ENCODE measurements around the gene ERCC5. TPM values are rescaled to one million over a fixed set of nuclear protein-coding genes. Genes with fewer than 3 reads are reported as not detected.

The ERCC5 gene
- total and polyA plus RNA-seq, 2 experiments from 2014 or later: 31.3 to 58.7 TPM

- H4K20me1 ChIP-seq (ENCODE audit: insufficient read depth, poor library complexity, severe bottlenecking): no peaks in the 10 kb centered on the region
- no peaks in the 10 kb centered on the region for H3K27me3 ChIP-seq
- H3K4me2 ChIP-seq: no peak overlapping the region
- no peaks in the 10 kb centered on the region for H3K9me3 ChIP-seq (ENCODE audit: low read depth)
- H3K36me3 ChIP-seq (replicated peaks; ENCODE audit: insufficient read depth, low read depth): no peaks in the 10 kb centered on the region
- H3K27ac ChIP-seq: no peak overlapping the region
- TF ChIP-seq EZH2phosphoT487 (IDR thresholded peaks at IDR 0.05; ENCODE audit: low read depth, severe bottlenecking, unreplicated experiment): no peak
- TF ChIP-seq CTCF (IDR thresholded peaks at IDR 0.05; ENCODE audit: poor library complexity): no peak
- no peak for TF ChIP-seq EZH2 (IDR thresholded peaks at IDR 0.05; ENCODE audit: borderline replicate concordance)
- H3K79me2 ChIP-seq: no peaks in the 10 kb centered on the region
- H3K4me1 ChIP-seq (ENCODE audit: insufficient read depth): no peaks in the 10 kb centered on the region
- WGBS (ENCODE audit: low lambda C conversion rate, missing lambda C conversion rate): 83% methylated on average over 4 of the region's 4 CpGs
- H2AFZ ChIP-seq: no peak overlapping the region
- no peaks in the 10 kb centered on the region for H3K9me2 ChIP-seq (replicated peaks; ENCODE audit: insufficient read depth)
- DNase-seq (ENCODE audit: low spot score): no peak
- no peak overlapping the region for H3K4me3 ChIP-seq
Measured at GRCh38 chr13:102825400-102825799, 20.4 kb upstream of the ERCC5 start.

- Histone ChIP-seq H3K4me3 (no peak overlapping the region), H4K20me1 (ENCODE audit: insufficient read depth, poor library complexity, severe bottlenecking) (no peaks in the 10 kb centered on the region), H3K36me3 (replicated peaks; ENCODE audit: insufficient read depth, low read depth) (no peaks in the 10 kb centered on the region), H3K9me3 (ENCODE audit: low read depth) (no peaks in the 10 kb centered on the region), H3K9me2 (replicated peaks; ENCODE audit: insufficient read depth) (no peaks in the 10 kb centered on the region), H2AFZ (no peak overlapping the region), H3K27ac (no peak overlapping the region), H3K27me3 (no peaks in the 10 kb centered on the region), H3K4me2 (no peak overlapping the region), H3K4me1 (ENCODE audit: insufficient read depth) (no peaks in the 10 kb centered on the region), H3K79me2 (no peaks in the 10 kb centered on the region)
- DNase-seq (ENCODE audit: low spot score): no peak
- WGBS (ENCODE audit: low lambda C conversion rate, missing lambda C conversion rate): 76% methylated on average over 8 of the region's 8 CpGs
- TF ChIP-seq EZH2 (IDR thresholded peaks at IDR 0.05; ENCODE audit: borderline replicate concordance) (no peak), EZH2phosphoT487 (IDR thresholded peaks at IDR 0.05; ENCODE audit: low read depth, severe bottlenecking, unreplicated experiment) (no peak), CTCF (IDR thresholded peaks at IDR 0.05; ENCODE audit: poor library complexity) (no peak)
Measured at GRCh38 chr13:102825921-102826706, 19.7 kb upstream of the ERCC5 start.

GRCh38 chr13:102830646-102831045 lies 15.2 kb upstream of the ERCC5 start:
- no peaks in the 10 kb centered on the region for H3K27me3 ChIP-seq
- no peaks in the 10 kb centered on the region for H3K9me2 ChIP-seq (replicated peaks; ENCODE audit: insufficient read depth)
- TF ChIP-seq EZH2phosphoT487 (IDR thresholded peaks at IDR 0.05; ENCODE audit: low read depth, severe bottlenecking, unreplicated experiment) (no peak), EZH2 (IDR thresholded peaks at IDR 0.05; ENCODE audit: borderline replicate concordance) (no peak), CTCF (IDR thresholded peaks at IDR 0.05; ENCODE audit: poor library complexity) (no peak)
- peak; percentile 54 for DNase-seq (ENCODE audit: low spot score)
- WGBS (ENCODE audit: low lambda C conversion rate, missing lambda C conversion rate): 65% methylated on average over 4 of the region's 4 CpGs
- H3K4me2 ChIP-seq: no peak overlapping the region
- H3K79me2 ChIP-seq: no peaks in the 10 kb centered on the region
- H2AFZ ChIP-seq: no peak overlapping the region
- peak overlapping the region; percentile 71 for H3K27ac ChIP-seq
- no peaks in the 10 kb centered on the region for H3K9me3 ChIP-seq (ENCODE audit: low read depth)
- H3K4me1 ChIP-seq (ENCODE audit: insufficient read depth): no peaks in the 10 kb centered on the region
- H3K36me3 ChIP-seq (replicated peaks; ENCODE audit: insufficient read depth, low read depth): no peaks in the 10 kb centered on the region
- no peaks in the 10 kb centered on the region for H4K20me1 ChIP-seq (ENCODE audit: insufficient read depth, poor library complexity, severe bottlenecking)
- no peak overlapping the region for H3K4me3 ChIP-seq
